WERI-Rb-1 (cell line): ENCODE results near the gene KCTD21.

Experiments used
- DNase-seq: peaks from one replicate; pipeline ENCODE4 v3.0.0-alpha.2; 2020
- H3K27ac ChIP-seq: fragments of 250-450 bp; sonication (Bioruptor Pico); 2 replicates; pipeline ENCODE4 v1.5.1; 2020; ENCODE audit warnings: mild to moderate bottlenecking, moderate library complexity
- H3K27me3 ChIP-seq: fragments of 250-450 bp; sonication (Bioruptor Pico); 2 replicates; pipeline ENCODE4 v1.5.1; 2021; ENCODE audit warnings: mild to moderate bottlenecking, low read depth, moderate library complexity; ENCODE audit not compliant: insufficient read depth, severe bottlenecking
- H3K36me3 ChIP-seq: fragments of 250-450 bp; sonication (Bioruptor Pico); 2 replicates; pipeline ENCODE4 v1.5.1; 2020; ENCODE audit warnings: mild to moderate bottlenecking, moderate library complexity
- H3K4me3 ChIP-seq: 2 replicates; pipeline ENCODE4 v1.5.1; 2011; ENCODE audit warnings: low read depth, mild to moderate bottlenecking, control low read depth, low read length
- H3K9me3 ChIP-seq: fragments of 250-450 bp; sonication (Bioruptor Pico); 2 replicates; pipeline ENCODE4 v1.5.1; 2021; ENCODE audit warnings: mild to moderate bottlenecking, moderate library complexity; ENCODE audit not compliant: severe bottlenecking
- TF ChIP-seq, protein P1 (sequence below): IDR thresholded peaks from 2 replicates; pipeline ENCODE4 v1.5.1; 2011; ENCODE audit warnings: low read depth, mild to moderate bottlenecking, control low read depth, inconsistent platforms, low read length

Gene KCTD21

DNA sequence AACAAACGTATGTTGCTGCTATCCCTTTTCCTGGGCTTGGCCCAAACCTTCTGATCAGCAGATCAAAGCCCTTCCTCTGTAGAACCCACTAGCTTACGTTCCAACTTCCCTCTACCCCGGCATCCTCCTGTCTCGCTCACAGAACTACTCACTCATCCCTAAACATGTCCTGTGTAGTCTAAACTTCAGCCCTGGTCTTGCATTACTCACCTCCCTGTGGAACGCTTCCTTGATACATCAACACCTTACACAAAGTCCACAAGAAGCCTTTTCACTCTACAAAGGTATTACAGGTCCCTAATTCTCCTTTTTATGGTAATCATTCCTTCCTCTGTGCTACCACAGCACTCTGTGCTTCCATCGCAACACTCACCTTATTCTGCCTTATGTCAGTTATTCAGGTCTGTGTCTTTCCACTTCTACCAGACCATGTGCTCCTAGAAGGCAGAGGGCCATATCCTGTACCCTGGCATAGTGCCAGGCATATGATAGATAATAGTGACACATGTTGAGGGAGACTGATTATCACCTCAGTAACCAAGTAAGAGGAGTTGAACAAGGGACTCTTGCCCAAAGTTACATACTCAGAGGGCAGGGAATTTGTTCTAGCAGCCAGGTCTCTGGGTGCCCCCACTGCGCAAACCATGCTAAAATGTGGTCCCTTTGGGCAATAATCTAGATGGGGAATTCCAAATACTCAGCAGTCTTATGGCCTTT is 41.9 kb upstream of the KCTD21 start:
- no peaks in the 10 kb centered on the region for H3K36me3 ChIP-seq
- no peaks in the 10 kb centered on the region for H3K27me3 ChIP-seq
- DNase-seq: no peak
- H3K4me3 ChIP-seq: no peak overlapping the region
- no peak overlapping the region for H3K27ac ChIP-seq
- TF ChIP-seq, protein P1, sequence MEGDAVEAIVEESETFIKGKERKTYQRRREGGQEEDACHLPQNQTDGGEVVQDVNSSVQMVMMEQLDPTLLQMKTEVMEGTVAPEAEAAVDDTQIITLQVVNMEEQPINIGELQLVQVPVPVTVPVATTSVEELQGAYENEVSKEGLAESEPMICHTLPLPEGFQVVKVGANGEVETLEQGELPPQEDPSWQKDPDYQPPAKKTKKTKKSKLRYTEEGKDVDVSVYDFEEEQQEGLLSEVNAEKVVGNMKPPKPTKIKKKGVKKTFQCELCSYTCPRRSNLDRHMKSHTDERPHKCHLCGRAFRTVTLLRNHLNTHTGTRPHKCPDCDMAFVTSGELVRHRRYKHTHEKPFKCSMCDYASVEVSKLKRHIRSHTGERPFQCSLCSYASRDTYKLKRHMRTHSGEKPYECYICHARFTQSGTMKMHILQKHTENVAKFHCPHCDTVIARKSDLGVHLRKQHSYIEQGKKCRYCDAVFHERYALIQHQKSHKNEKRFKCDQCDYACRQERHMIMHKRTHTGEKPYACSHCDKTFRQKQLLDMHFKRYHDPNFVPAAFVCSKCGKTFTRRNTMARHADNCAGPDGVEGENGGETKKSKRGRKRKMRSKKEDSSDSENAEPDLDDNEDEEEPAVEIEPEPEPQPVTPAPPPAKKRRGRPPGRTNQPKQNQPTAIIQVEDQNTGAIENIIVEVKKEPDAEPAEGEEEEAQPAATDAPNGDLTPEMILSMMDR: no peak
- H3K9me3 ChIP-seq: no peaks in the 10 kb centered on the region

DNA sequence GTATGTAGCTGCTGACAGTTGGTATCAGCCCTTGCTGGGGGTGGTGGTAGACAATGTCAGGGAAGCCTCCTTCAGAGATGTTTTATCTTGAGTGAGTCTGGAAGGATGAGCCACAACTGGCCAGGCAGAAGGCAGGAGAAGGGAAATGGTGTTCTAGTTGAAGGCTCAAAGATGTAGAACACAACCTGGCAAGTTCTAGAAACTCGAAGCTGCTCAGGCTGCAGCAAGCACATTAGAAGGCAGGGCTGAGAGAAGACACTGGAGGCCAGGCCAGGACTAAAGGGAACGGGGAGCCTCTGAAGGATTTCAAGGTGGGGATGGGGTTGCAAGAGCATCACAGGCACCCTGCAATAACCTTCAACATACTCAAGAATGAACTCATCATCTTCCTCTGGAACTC is 40.7 kb upstream of the KCTD21 start:
- H3K4me3 ChIP-seq: no peak overlapping the region
- TF ChIP-seq, protein P1: no peak
- no peak overlapping the region for H3K27ac ChIP-seq
- no peak for DNase-seq
- no peaks in the 10 kb centered on the region for H3K27me3 ChIP-seq
- no peaks in the 10 kb centered on the region for H3K36me3 ChIP-seq
- no peaks in the 10 kb centered on the region for H3K9me3 ChIP-seq

DNA sequence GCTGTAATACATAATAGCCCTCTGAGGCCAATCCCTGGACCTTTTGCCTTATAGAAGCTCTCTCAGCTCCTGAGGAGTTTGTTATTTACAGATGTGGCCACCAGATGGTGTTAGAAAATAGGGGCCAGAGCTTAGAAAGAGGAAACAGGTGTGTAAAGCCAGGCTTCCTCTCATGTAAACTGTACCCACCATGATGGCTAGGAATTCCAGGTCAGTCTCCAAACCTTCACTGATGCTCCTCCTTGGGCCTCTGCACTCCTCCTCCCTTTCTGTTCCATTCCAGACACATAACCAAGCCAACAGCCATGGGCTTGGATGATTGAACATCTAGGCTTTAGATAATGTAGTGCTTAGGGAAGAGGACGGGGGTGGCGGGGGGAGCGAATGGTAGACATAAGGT is 40.0 kb upstream of the KCTD21 start:
- TF ChIP-seq, protein P1: peak; percentile 59
- H3K4me3 ChIP-seq: no peak overlapping the region
- DNase-seq: peak; percentile 37
- no peak overlapping the region for H3K27ac ChIP-seq
- H3K9me3 ChIP-seq: no peaks in the 10 kb centered on the region
- no peaks in the 10 kb centered on the region for H3K36me3 ChIP-seq
- no peaks in the 10 kb centered on the region for H3K27me3 ChIP-seq

DNA sequence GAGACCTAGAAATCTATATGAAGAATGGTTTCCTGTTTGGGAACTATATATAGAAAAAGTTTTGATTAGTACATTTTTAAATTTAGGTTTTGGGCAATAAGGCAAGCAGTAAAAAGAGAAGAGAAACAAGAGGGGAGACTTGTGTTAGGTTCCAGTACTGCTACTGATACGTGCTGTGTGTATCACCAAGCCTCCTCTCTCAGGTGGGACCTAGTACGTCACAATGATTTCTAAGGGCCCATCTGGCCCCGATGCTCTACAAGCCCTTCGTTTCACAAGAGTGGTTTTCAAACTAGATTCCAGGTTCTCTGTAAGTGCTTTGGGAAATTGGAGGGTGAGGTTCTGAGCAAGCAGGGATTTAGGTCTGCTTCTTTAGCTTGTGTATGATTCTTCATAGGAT is 39.5 kb upstream of the KCTD21 start:
- DNase-seq: no peak
- TF ChIP-seq, protein P1: no peak
- no peak overlapping the region for H3K27ac ChIP-seq
- no peaks in the 10 kb centered on the region for H3K27me3 ChIP-seq
- no peaks in the 10 kb centered on the region for H3K9me3 ChIP-seq
- no peak overlapping the region for H3K4me3 ChIP-seq
- peaks cover 5% of the 10 kb centered on the region; the same call in 1 of the 2 replicates for H3K36me3 ChIP-seq

DNA sequence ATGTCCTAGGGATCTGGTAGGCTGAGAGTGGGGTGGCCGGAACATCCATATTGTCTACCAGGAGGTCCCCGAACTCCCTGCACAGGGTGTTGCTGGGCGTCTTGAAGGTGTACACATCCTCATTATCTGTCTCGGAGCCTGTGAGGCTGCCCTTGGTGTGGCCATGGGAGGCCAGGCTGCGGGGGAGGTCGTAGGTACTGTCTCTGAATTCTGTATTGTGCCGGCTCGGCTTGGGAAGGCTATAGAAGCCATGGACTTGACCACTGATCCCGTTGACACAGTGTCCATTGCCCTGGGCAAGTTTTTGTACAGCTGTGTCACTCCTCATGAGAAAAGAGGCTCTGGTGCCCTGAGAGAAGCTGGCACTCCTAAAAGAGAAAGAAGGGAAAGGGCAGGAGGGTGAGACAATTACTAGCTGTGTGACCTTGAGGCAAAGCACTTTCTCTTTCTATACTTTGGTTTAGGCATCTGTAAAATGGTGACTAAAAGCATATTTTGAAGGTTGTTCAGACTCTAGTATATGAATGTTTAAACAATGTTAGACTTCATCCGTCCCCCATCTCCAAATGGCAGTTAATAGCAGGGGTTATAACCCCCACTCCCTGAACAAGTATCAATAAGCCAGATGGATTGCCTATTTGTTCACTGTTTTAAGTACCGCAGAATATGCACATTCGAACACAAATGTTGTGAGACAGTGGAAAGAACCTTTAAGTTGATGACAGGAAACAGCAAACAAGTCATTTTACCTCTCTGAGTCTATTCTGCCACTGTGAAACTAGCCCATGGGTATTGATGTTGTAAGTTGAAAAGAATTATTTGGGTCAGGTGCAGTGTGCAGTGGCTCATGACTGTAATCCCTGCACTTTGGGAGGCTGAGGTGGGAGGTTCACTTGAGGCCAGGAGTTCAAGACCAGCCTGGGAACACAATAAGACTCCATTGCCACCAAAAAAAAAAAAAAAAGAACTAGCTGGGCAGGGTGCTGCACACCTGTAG is 38.6 kb upstream of the KCTD21 start:
- no peaks in the 10 kb centered on the region for H3K9me3 ChIP-seq
- no peak overlapping the region for H3K4me3 ChIP-seq
- no peak overlapping the region for H3K27ac ChIP-seq
- DNase-seq: no peak
- no peaks in the 10 kb centered on the region for H3K27me3 ChIP-seq
- H3K36me3 ChIP-seq: peaks cover 10% of the 10 kb centered on the region
- TF ChIP-seq, protein P1: no peak
